WTC11 (cell line): ENCODE results near the gene ESRP2. TPM values are rescaled to one million over a fixed set of nuclear protein-coding genes. Genes with fewer than 3 reads are reported as not detected.

Experiments used
- ATAC-seq: fragments of 200-7000 bp; cut with Tn5 transposase; 2 replicates; pipeline ENCODE4 v1.10.0; 2021; ENCODE audit warnings: mild to moderate bottlenecking, moderate library complexity
- CTCF ChIA-PET: fragments of 300-600 bp; sonication (Branson Sonifier 250); formaldehyde crosslinking; loops from one replicate; lab custom pipeline; 2021; ENCODE audit warnings: antibody characterized with exemption; lab: Charles Lee
- POLR2A ChIA-PET: fragments of 350-600 bp; sonication (Branson Sonifier 250); formaldehyde crosslinking; loops from one replicate; lab custom pipeline; 2021; ENCODE audit warnings: antibody characterized with exemption; lab: Charles Lee
- DNase-seq: peaks from one replicate; pipeline ENCODE4 v3.0.0; 2021; ENCODE audit warnings: low spot score
- H3K27ac Mint-ChIP-seq: 2 replicates; pipeline ENCODE4 v1.8.0; 2021; ENCODE audit warnings: mixed read lengths
- H3K27me3 Mint-ChIP-seq: 2 replicates; pipeline ENCODE4 v1.8.0; 2021; ENCODE audit warnings: low read depth, mild to moderate bottlenecking, moderate library complexity, mixed read lengths
- H3K36me3 Mint-ChIP-seq: 2 replicates; pipeline ENCODE4 v1.8.0; 2021; ENCODE audit warnings: mixed read lengths
- H3K4me1 Mint-ChIP-seq: 2 replicates; pipeline ENCODE4 v1.8.0; 2022; ENCODE audit warnings: mixed read lengths
- H3K4me3 Mint-ChIP-seq: 2 replicates; pipeline ENCODE4 v1.8.0; 2021; ENCODE audit warnings: mild to moderate bottlenecking, moderate library complexity, mixed read lengths
- H3K9me3 Mint-ChIP-seq: 2 replicates; pipeline ENCODE4 v1.8.0; 2021; ENCODE audit warnings: mixed read lengths
- CBFB ChIP-seq: sonication (generic); formaldehyde crosslinking; IDR thresholded peaks from 2 replicates; pipeline ENCODE4 v1.8.1; 2022; ENCODE audit warnings: mild to moderate bottlenecking, low read depth, missing genetic modification reagents
- ERG ChIP-seq: fragments of 250-450 bp; sonication (Bioruptor Pico); IDR thresholded peaks from 2 replicates; pipeline ENCODE4 v1.8.0; 2021; ENCODE audit warnings: mild to moderate bottlenecking
- FOXK1 ChIP-seq: sonication (generic); formaldehyde crosslinking; IDR thresholded peaks from 2 replicates; pipeline ENCODE4 v1.8.0; 2022; ENCODE audit warnings: mild to moderate bottlenecking, moderate library complexity, missing genetic modification reagents
- GTF2I ChIP-seq: fragments of 250-450 bp; sonication (Bioruptor Pico); conservative IDR thresholded peaks from 2 replicates; pipeline ENCODE4 v1.4.0; 2021; ENCODE audit warnings: mild to moderate bottlenecking
- IRF1 ChIP-seq: sonication (generic); formaldehyde crosslinking; IDR thresholded peaks from 2 replicates; pipeline ENCODE4 v1.8.0; 2023; ENCODE audit warnings: missing genetic modification reagents
- MXD4 ChIP-seq: fragments of 250-450 bp; sonication (Bioruptor Pico); IDR thresholded peaks from 2 replicates; pipeline ENCODE4 v1.8.0; 2021; ENCODE audit warnings: mild to moderate bottlenecking, moderate library complexity, borderline replicate concordance
- MYBL2 ChIP-seq: sonication (generic); formaldehyde crosslinking; IDR thresholded peaks from 2 replicates; pipeline ENCODE4 v1.8.1; 2023; ENCODE audit warnings: mild to moderate bottlenecking, moderate library complexity, missing genetic modification reagents
- NFYB ChIP-seq: sonication (generic); formaldehyde crosslinking; conservative IDR thresholded peaks from 2 replicates; pipeline ENCODE4 v1.8.0; 2022; ENCODE audit warnings: low read depth, missing genetic modification reagents
- NR2C2 ChIP-seq: sonication (generic); formaldehyde crosslinking; IDR thresholded peaks from 2 replicates; pipeline ENCODE4 v1.8.0; 2022; ENCODE audit warnings: mild to moderate bottlenecking, missing genetic modification reagents
- SOX15 ChIP-seq: fragments of 250-450 bp; sonication (Bioruptor Pico); IDR thresholded peaks from 2 replicates; pipeline ENCODE4 v1.9.0; 2021; ENCODE audit warnings: mild to moderate bottlenecking
- TEAD1 ChIP-seq: sonication (generic); formaldehyde crosslinking; IDR thresholded peaks from 2 replicates; pipeline ENCODE4 v1.8.0; 2022; ENCODE audit warnings: mild to moderate bottlenecking, missing genetic modification reagents
- TP53 ChIP-seq: sonication (generic); formaldehyde crosslinking; IDR thresholded peaks from 2 replicates; pipeline ENCODE4 v1.8.1; 2023; ENCODE audit warnings: mild to moderate bottlenecking, missing genetic modification reagents
- ZNF138 ChIP-seq: sonication (generic); formaldehyde crosslinking; conservative IDR thresholded peaks from 2 replicates; pipeline ENCODE4 v1.8.1; 2022; ENCODE audit warnings: mild to moderate bottlenecking, moderate library complexity, missing genetic modification reagents
- ZNF232 ChIP-seq: sonication (generic); formaldehyde crosslinking; IDR thresholded peaks from 2 replicates; pipeline ENCODE4 v1.8.0; 2022; ENCODE audit warnings: mild to moderate bottlenecking, missing genetic modification reagents
- total RNA-seq: library from RNA; stranded (reverse); gene quantifications from 3 replicates; pipeline ENCODE4 v1.2.3, GENCODE V29; 2021
- TF ChIP-seq, protein P1 (sequence below): sonication (generic); formaldehyde crosslinking; IDR thresholded peaks from 2 replicates; pipeline ENCODE4 v1.8.1; 2022; ENCODE audit warnings: mild to moderate bottlenecking, moderate library complexity, missing genetic modification reagents
- TF ChIP-seq, protein P2 (sequence below): sonication (generic); formaldehyde crosslinking; conservative IDR thresholded peaks from 2 replicates; pipeline ENCODE4 v1.8.1; 2023; ENCODE audit warnings: mild to moderate bottlenecking, low read depth, missing genetic modification reagents, moderate library complexity
- TF ChIP-seq, protein P3 (sequence below): sonication (generic); formaldehyde crosslinking; IDR thresholded peaks from 2 replicates; pipeline ENCODE4 v1.8.1; 2022; ENCODE audit warnings: missing genetic modification reagents, borderline replicate concordance
- TF ChIP-seq, protein P4 (sequence below): sonication (generic); formaldehyde crosslinking; IDR thresholded peaks from 2 replicates; pipeline ENCODE4 v1.8.0; 2022; ENCODE audit warnings: mild to moderate bottlenecking, missing genetic modification reagents
- TF ChIP-seq, protein P5 (sequence below): sonication (generic); formaldehyde crosslinking; IDR thresholded peaks from 2 replicates; pipeline ENCODE4 v1.8.0; 2022; ENCODE audit warnings: mild to moderate bottlenecking, missing genetic modification reagents
- TF ChIP-seq, protein P6 (sequence below): fragments of 200-600 bp; IDR thresholded peaks from 2 replicates; pipeline ENCODE4 v1.8.0; 2022; ENCODE audit warnings: antibody characterized with exemption

Gene ESRP2
- total RNA-seq, 1 experiment from 2014 or later = 55.0 TPM

DNA sequence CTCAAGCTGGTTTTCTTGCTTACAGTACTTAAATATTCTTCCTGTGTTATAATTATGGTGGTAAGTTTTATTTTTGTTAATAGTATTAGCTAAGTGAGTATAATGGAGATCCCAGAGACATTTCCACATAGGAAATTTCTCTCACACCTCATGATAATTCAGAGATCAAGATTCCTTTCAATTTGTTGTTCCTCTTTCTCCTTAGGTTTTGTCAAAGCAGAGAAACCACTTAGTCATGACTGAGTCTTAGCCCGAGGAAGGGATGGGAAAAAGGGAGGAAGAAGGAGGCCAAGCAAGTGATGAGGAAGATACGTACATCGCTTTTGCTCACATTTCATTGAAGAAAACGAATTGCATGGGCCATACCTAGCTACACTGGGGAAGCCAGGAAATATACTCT lies 18.4 kb downstream of the ESRP2 start:
- Mint-ChIP-seq H3K36me3 (no peaks in the 10 kb centered on the region), H3K4me1 (peaks cover 14% of the 10 kb centered on the region), H3K9me3 (no peaks in the 10 kb centered on the region), H3K27me3 (no peaks in the 10 kb centered on the region), H3K27ac (peak overlapping the region; percentile 82), H3K4me3 (no peak overlapping the region)
- ChIA-PET CTCF (interaction anchor here (0.6 to 1.6 kb wide), 4 partner anchors 11 to 511 kb away, joined by 3 to 8 read pairs (median 6); partner anchors contain the start of gene SLC7A6), POLR2A (interaction anchor here (0.6 to 1.2 kb wide), 7 partner anchors 19 to 282 kb away, joined by 3 to 6 read pairs (median 4); partner anchors contain the start of gene ESRP2)
- ATAC-seq = no peak
- DNase-seq = no peak
- TF ChIP-seq ZNF138 (CRISPR knock-in tag) (no peak), TP53 (CRISPR knock-in tag) (no peak), CBFB (no peak), ERG (no peak), MYBL2 (no peak)
- TF ChIP-seq, protein P1, sequence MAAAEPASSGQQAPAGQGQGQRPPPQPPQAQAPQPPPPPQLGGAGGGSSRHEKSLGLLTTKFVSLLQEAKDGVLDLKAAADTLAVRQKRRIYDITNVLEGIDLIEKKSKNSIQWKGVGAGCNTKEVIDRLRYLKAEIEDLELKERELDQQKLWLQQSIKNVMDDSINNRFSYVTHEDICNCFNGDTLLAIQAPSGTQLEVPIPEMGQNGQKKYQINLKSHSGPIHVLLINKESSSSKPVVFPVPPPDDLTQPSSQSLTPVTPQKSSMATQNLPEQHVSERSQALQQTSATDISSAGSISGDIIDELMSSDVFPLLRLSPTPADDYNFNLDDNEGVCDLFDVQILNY (CRISPR knock-in tag) = no peak
- TF ChIP-seq, protein P2, sequence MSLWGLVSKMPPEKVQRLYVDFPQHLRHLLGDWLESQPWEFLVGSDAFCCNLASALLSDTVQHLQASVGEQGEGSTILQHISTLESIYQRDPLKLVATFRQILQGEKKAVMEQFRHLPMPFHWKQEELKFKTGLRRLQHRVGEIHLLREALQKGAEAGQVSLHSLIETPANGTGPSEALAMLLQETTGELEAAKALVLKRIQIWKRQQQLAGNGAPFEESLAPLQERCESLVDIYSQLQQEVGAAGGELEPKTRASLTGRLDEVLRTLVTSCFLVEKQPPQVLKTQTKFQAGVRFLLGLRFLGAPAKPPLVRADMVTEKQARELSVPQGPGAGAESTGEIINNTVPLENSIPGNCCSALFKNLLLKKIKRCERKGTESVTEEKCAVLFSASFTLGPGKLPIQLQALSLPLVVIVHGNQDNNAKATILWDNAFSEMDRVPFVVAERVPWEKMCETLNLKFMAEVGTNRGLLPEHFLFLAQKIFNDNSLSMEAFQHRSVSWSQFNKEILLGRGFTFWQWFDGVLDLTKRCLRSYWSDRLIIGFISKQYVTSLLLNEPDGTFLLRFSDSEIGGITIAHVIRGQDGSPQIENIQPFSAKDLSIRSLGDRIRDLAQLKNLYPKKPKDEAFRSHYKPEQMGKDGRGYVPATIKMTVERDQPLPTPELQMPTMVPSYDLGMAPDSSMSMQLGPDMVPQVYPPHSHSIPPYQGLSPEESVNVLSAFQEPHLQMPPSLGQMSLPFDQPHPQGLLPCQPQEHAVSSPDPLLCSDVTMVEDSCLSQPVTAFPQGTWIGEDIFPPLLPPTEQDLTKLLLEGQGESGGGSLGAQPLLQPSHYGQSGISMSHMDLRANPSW = no peak
- TF ChIP-seq, protein P3, sequence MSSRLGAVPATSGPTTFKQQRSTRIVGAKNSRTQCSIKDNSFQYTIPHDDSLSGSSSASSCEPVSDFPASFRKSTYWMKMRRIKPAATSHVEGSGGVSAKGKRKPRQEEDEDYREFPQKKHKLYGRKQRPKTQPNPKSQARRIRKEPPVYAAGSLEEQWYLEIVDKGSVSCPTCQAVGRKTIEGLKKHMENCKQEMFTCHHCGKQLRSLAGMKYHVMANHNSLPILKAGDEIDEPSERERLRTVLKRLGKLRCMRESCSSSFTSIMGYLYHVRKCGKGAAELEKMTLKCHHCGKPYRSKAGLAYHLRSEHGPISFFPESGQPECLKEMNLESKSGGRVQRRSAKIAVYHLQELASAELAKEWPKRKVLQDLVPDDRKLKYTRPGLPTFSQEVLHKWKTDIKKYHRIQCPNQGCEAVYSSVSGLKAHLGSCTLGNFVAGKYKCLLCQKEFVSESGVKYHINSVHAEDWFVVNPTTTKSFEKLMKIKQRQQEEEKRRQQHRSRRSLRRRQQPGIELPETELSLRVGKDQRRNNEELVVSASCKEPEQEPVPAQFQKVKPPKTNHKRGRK = no peak

- H3K4me3 Mint-ChIP-seq = no peak overlapping the region
- DNase-seq (no peak), ATAC-seq (no peak)
- H3K36me3 Mint-ChIP-seq = peaks cover 3% of the 10 kb centered on the region; the same call in 1 of the 2 replicates
- CTCF ChIA-PET = interaction anchor here (0.7 to 1.6 kb wide), 2 partner anchors 122 to 332 kb away, joined by 3 to 8 read pairs; no protein-coding TSS in a partner anchor
- no peak overlapping the region for H3K27ac Mint-ChIP-seq
- H3K9me3 Mint-ChIP-seq = no peaks in the 10 kb centered on the region
- H3K27me3 Mint-ChIP-seq = no peaks in the 10 kb centered on the region
- H3K4me1 Mint-ChIP-seq = peaks cover 11% of the 10 kb centered on the region
- TF ChIP-seq FOXK1 (CRISPR knock-in tag) (no peak), ZNF232 (CRISPR knock-in tag) (no peak), IRF1 (CRISPR knock-in tag) (no peak), ERG (no peak), TEAD1 (no peak), GTF2I (CRISPR knock-in tag) (no peak), NFYB (CRISPR knock-in tag) (no peak), NR2C2 (CRISPR knock-in tag) (no peak), SOX15 (CRISPR knock-in tag) (no peak), MYBL2 (no peak), TP53 (CRISPR knock-in tag) (no peak), MXD4 (no peak)
- TF ChIP-seq, protein P4, sequence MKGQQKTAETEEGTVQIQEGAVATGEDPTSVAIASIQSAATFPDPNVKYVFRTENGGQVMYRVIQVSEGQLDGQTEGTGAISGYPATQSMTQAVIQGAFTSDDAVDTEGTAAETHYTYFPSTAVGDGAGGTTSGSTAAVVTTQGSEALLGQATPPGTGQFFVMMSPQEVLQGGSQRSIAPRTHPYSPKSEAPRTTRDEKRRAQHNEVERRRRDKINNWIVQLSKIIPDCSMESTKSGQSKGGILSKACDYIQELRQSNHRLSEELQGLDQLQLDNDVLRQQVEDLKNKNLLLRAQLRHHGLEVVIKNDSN (CRISPR knock-in tag) = no peak
- TF ChIP-seq, protein P5, sequence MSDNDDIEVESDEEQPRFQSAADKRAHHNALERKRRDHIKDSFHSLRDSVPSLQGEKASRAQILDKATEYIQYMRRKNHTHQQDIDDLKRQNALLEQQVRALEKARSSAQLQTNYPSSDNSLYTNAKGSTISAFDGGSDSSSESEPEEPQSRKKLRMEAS (CRISPR knock-in tag) = no peak
- TF ChIP-seq, protein P6, sequence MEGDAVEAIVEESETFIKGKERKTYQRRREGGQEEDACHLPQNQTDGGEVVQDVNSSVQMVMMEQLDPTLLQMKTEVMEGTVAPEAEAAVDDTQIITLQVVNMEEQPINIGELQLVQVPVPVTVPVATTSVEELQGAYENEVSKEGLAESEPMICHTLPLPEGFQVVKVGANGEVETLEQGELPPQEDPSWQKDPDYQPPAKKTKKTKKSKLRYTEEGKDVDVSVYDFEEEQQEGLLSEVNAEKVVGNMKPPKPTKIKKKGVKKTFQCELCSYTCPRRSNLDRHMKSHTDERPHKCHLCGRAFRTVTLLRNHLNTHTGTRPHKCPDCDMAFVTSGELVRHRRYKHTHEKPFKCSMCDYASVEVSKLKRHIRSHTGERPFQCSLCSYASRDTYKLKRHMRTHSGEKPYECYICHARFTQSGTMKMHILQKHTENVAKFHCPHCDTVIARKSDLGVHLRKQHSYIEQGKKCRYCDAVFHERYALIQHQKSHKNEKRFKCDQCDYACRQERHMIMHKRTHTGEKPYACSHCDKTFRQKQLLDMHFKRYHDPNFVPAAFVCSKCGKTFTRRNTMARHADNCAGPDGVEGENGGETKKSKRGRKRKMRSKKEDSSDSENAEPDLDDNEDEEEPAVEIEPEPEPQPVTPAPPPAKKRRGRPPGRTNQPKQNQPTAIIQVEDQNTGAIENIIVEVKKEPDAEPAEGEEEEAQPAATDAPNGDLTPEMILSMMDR = no peak
- POLR2A ChIA-PET = no interaction called here
Observed at GRCh38 chr16:68216240-68216639, 19.7 kb downstream of the ESRP2 start.
